GM18507 (cell line): ENCODE measurements around the gene KCNH1.

Experiments
- DNase-seq: peaks from one replicate; pipeline ENCODE4 v3.0.0; 2011; ENCODE audit warnings: low read depth; ENCODE audit not compliant: insufficient read length; ENCODE audit errors: extremely low spot score
- FAIRE-seq: peaks from 2 replicates; lab custom pipeline; 2011; peaks lifted over from hg19 to GRCh38; lab: Jason Lieb, UNC

The KCNH1 gene

GRCh38 chr1:210900079-210900478, 233.9 kb downstream of the KCNH1 start:
- no peak for DNase-seq
- no peak for FAIRE-seq

GRCh38 chr1:210899676-210900075, 234.3 kb downstream of the KCNH1 start:
- DNase-seq (no peak), FAIRE-seq (no peak)

GRCh38 chr1:210898473-210898872, 235.5 kb downstream of the KCNH1 start:
- FAIRE-seq (no peak), DNase-seq (no peak)

- FAIRE-seq (no peak), DNase-seq (no peak)
Observed at GRCh38 chr1:210883821-210884220, 250.1 kb downstream of the KCNH1 start.

- FAIRE-seq (no peak), DNase-seq (no peak)
Observed at GRCh38 chr1:210882414-210883221, 251.3 kb downstream of the KCNH1 start.

- no peak for DNase-seq
- no peak for FAIRE-seq
Observed at GRCh38 chr1:210878564-210878963, 255.4 kb downstream of the KCNH1 start.

GRCh38 chr1:210876275-210876674, 257.7 kb downstream of the KCNH1 start:
- no peak for DNase-seq
- no peak for FAIRE-seq

GRCh38 chr1:210866532-210866931, 267.4 kb downstream of the KCNH1 start:
- DNase-seq, result no peak
- no peak for FAIRE-seq

GRCh38 chr1:210857705-210858104, 276.2 kb downstream of the KCNH1 start:
- DNase-seq, result no peak
- FAIRE-seq, result no peak

GRCh38 chr1:210857146-210857663, 276.7 kb downstream of the KCNH1 start:
- no peak for DNase-seq
- FAIRE-seq, result no peak

- FAIRE-seq (no peak), DNase-seq (no peak)
Observed at GRCh38 chr1:210855440-210855839, 278.5 kb downstream of the KCNH1 start.

- FAIRE-seq, result no peak
Observed at GRCh38 chr1:210853276-210853675, 280.7 kb downstream of the KCNH1 start.

GRCh38 chr1:210850556-210850955, 283.4 kb downstream of the KCNH1 start:
- FAIRE-seq (no peak), DNase-seq (no peak)

More at GRCh38 chr1:210853276-210853675, 280.7 kb downstream of the KCNH1 start:
- no peak for DNase-seq

GRCh38 chr1:210848474-210848873, 285.5 kb downstream of the KCNH1 start:
- no peak for FAIRE-seq
- no peak for DNase-seq

- DNase-seq (no peak), FAIRE-seq (no peak)
Observed at GRCh38 chr1:210841926-210842625, 291.9 kb downstream of the KCNH1 start.

GRCh38 chr1:210830034-210831028, 303.6 kb downstream of the KCNH1 start:
- DNase-seq (no peak), FAIRE-seq (no peak)

GRCh38 chr1:210828996-210829596, 304.9 kb downstream of the KCNH1 start:
- FAIRE-seq (no peak), DNase-seq (no peak)

- FAIRE-seq, result no peak
- no peak for DNase-seq
Observed at GRCh38 chr1:210827481-210827880, 306.5 kb downstream of the KCNH1 start.

GRCh38 chr1:210826686-210827085, 307.3 kb downstream of the KCNH1 start:
- FAIRE-seq, result no peak
- no peak for DNase-seq
